Measurements from ENCODE around the gene SART3. TPM values are rescaled to one million over a fixed set of nuclear protein-coding genes. Genes with fewer than 3 reads are reported as not detected.

Gene SART3
- total and polyA plus RNA-seq, 9 donors = 27.9 to 55.3 (median 46.8) TPM

- no peaks in the 10 kb centered on the region for H3K36me3 ChIP-seq
- no peaks in the 10 kb centered on the region for H3K4me1 ChIP-seq (ENCODE audit: insufficient read depth)
- no peak overlapping the region for H3K4me3 ChIP-seq
- no peak for TF ChIP-seq CTCF (IDR thresholded peaks at IDR 0.05)
- TF ChIP-seq POLR2A (IDR thresholded peaks at IDR 0.05) = no peak
- TF ChIP-seq EP300 (IDR thresholded peaks at IDR 0.05) = no peak
- intact Hi-C loops (cut with DNase I) = loop anchor here in 2 of 4 donors (10.0 kb wide), 3 partner anchors 745 to 835 kb away; partner anchors contain the start of genes PRDM4 (in 1 of the 2) and PWP1 (in 1 of the 2)
- 78 to 88% (median 84%) methylated on average over 1 of the region's 1 CpG for WGBS, 3 donors
- H3K27me3 ChIP-seq = no peaks in the 10 kb centered on the region
- H3K27ac ChIP-seq = no peak overlapping the region
- DNase-seq = no peak
- no peaks in the 10 kb centered on the region for H3K9me3 ChIP-seq
Observed at GRCh38 chr12:108509806-108510205, 51.2 kb downstream of the SART3 start.

- 63 to 88% (median 67%) methylated on average over 3 of the region's 3 CpGs for WGBS, 3 donors
- no peak for TF ChIP-seq EP300 (IDR thresholded peaks at IDR 0.05)
- no peak for TF ChIP-seq CTCF (IDR thresholded peaks at IDR 0.05)
- no peak for TF ChIP-seq POLR2A (IDR thresholded peaks at IDR 0.05)
- Histone ChIP-seq H3K9me3 (no peaks in the 10 kb centered on the region), H3K36me3 (no peaks in the 10 kb centered on the region), H3K27ac (no peak overlapping the region), H3K4me3 (no peak overlapping the region), H3K4me1 (ENCODE audit: insufficient read depth) (no peaks in the 10 kb centered on the region), H3K27me3 (no peaks in the 10 kb centered on the region)
- DNase-seq = no peak
- intact Hi-C loops (cut with DNase I) = no loop called here
Observed at GRCh38 chr12:108507971-108508642, 52.9 kb downstream of the SART3 start.

GRCh38 chr12:108505129-108505528 is 55.8 kb downstream of the SART3 start:
- TF ChIP-seq CTCF (IDR thresholded peaks at IDR 0.05) (no peak), POLR2A (IDR thresholded peaks at IDR 0.05) (no peak), EP300 (IDR thresholded peaks at IDR 0.05) (no peak)
- no peak overlapping the region for H3K4me3 ChIP-seq
- no peaks in the 10 kb centered on the region for H3K36me3 ChIP-seq
- DNase-seq = no peak
- no peaks in the 10 kb centered on the region for H3K4me1 ChIP-seq (ENCODE audit: insufficient read depth)
- no peak overlapping the region for H3K27ac ChIP-seq
- WGBS, 3 donors = 76 to 85% (median 78%) methylated on average over 7 of the region's 7 CpGs
- intact Hi-C loops (cut with DNase I) = no loop called here
- H3K27me3 ChIP-seq = no peaks in the 10 kb centered on the region
- no peaks in the 10 kb centered on the region for H3K9me3 ChIP-seq

- intact Hi-C loops (cut with DNase I) = loop anchor here in 1 of 4 donors (5.0 kb wide), 1 partner anchor 516 kb away; no protein-coding TSS in a partner anchor
- no peak overlapping the region for H3K27ac ChIP-seq
- no peaks in the 10 kb centered on the region for H3K36me3 ChIP-seq
- no peak overlapping the region for H3K4me3 ChIP-seq
- no peak for DNase-seq
- H3K27me3 ChIP-seq = no peaks in the 10 kb centered on the region
- no peaks in the 10 kb centered on the region for H3K9me3 ChIP-seq
- TF ChIP-seq CTCF (IDR thresholded peaks at IDR 0.05) = no peak
- no peak for TF ChIP-seq POLR2A (IDR thresholded peaks at IDR 0.05)
- TF ChIP-seq EP300 (IDR thresholded peaks at IDR 0.05) = no peak
- WGBS, 3 donors = 53 to 74% (median 65%) methylated on average over 2 of the region's 2 CpGs
- no peaks in the 10 kb centered on the region for H3K4me1 ChIP-seq (ENCODE audit: insufficient read depth)
Observed at GRCh38 chr12:108502922-108503321, 58.1 kb downstream of the SART3 start.
